Measurements from ENCODE around the gene PAX7. TPM values are rescaled to one million over a fixed set of nuclear protein-coding genes. Genes with fewer than 3 reads are reported as not detected.

PAX7 gene
- total RNA-seq, 1 experiment from 2014 or later: 0.24 TPM

- Mint-ChIP-seq H3K27me3 (ENCODE audit: low read depth) (peaks cover 61% of the 10 kb centered on the region), H3K9me3 (no peaks in the 10 kb centered on the region), H3K4me3 (no peak overlapping the region), H3K36me3 (no peaks in the 10 kb centered on the region), H3K4me1 (peaks cover 9% of the 10 kb centered on the region), H3K27ac (no peak overlapping the region)
- ATAC-seq: no peak
- ChIA-PET CTCF (no interaction called here), POLR2A (interaction anchor here (0.6 kb wide), 1 partner anchor 76 kb away, joined by 3 read pairs; no protein-coding TSS in a partner anchor)
- DNase-seq (ENCODE audit: low spot score): no peak
- TF ChIP-seq ZNF232 (CRISPR knock-in tag; IDR thresholded peaks at IDR 0.05) (no peak), MXD4 (CRISPR knock-in tag; IDR thresholded peaks at IDR 0.05; ENCODE audit: borderline replicate concordance) (no peak), PRRX2 (CRISPR knock-in tag; IDR thresholded peaks at IDR 0.05) (no peak), E2F5 (CRISPR knock-in tag; IDR thresholded peaks at IDR 0.05) (no peak), CBFB (CRISPR knock-in tag; IDR thresholded peaks at IDR 0.05; ENCODE audit: low read depth) (no peak), FOXP4 (CRISPR knock-in tag; IDR thresholded peaks at IDR 0.05) (no peak), ZNF512 (CRISPR knock-in tag; IDR thresholded peaks at IDR 0.05; ENCODE audit: borderline replicate concordance) (no peak), EMX1 (CRISPR knock-in tag; IDR thresholded peaks at IDR 0.05) (no peak), OVOL2 (CRISPR knock-in tag; IDR thresholded peaks at IDR 0.05; ENCODE audit: borderline replicate concordance) (no peak), ZMAT4 (CRISPR knock-in tag; IDR thresholded peaks at IDR 0.05) (no peak), CREM (CRISPR knock-in tag; IDR thresholded peaks at IDR 0.05) (no peak), ELF4 (CRISPR knock-in tag; IDR thresholded peaks at IDR 0.05; ENCODE audit: low read depth) (no peak), SOX15 (CRISPR knock-in tag; IDR thresholded peaks at IDR 0.05) (no peak), ESRRA (CRISPR knock-in tag; IDR thresholded peaks at IDR 0.05; ENCODE audit: borderline replicate concordance) (no peak), ZSCAN18 (CRISPR knock-in tag; IDR thresholded peaks at IDR 0.05) (no peak), SMAD4 (CRISPR knock-in tag; IDR thresholded peaks at IDR 0.05) (no peak), MYBL2 (CRISPR knock-in tag; IDR thresholded peaks at IDR 0.05) (no peak), JUN (CRISPR knock-in tag; IDR thresholded peaks at IDR 0.05) (no peak)
- TF ChIP-seq, protein P1, sequence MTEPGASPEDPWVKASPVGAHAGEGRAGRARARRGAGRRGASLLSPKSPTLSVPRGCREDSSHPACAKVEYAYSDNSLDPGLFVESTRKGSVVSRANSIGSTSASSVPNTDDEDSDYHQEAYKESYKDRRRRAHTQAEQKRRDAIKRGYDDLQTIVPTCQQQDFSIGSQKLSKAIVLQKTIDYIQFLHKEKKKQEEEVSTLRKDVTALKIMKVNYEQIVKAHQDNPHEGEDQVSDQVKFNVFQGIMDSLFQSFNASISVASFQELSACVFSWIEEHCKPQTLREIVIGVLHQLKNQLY (CRISPR knock-in tag; IDR thresholded peaks at IDR 0.05): no peak
Measured at GRCh38 chr1:18714404-18715175, 83.9 kb downstream of the PAX7 start.
